Peyer's patch (tissue), 4 donors: Measurements from ENCODE around the gene BMPR1B.

Experiments used
- CTCF ChIP-seq, 6 experiments: fragments of 450-650 bp in 4 of 6; fragments of 200-600 bp in 2 of 6; sonication (generic) in 1 of 6; IDR thresholded peaks; one replicate each; pipeline ENCODE4 v1.5.1; 2017 to 2019; ENCODE audit warnings: antibody characterized with exemption in 6 of 6, mild to moderate bottlenecking in 3 of 6, moderate library complexity in 1 of 6
- POLR2A ChIP-seq, 2 donors: fragments of 450-650 bp; IDR thresholded peaks; one replicate each; pipeline ENCODE4 v1.5.1; 2017; ENCODE audit warnings: antibody characterized with exemption in 2 of 2, mild to moderate bottlenecking in 2 of 2, moderate library complexity in 2 of 2

GRCh38 chr4:95020521-95020920 is 262.8 kb downstream of the BMPR1B start:
- no peak for TF ChIP-seq CTCF (IDR thresholded peaks at IDR 0.05)
- no peak for TF ChIP-seq POLR2A (IDR thresholded peaks at IDR 0.05)
